Adrenal gland (tissue), 5 donors: ENCODE results near the gene WNT4.

ENCODE experiments used
- CTCF ChIP-seq, 6 experiments: fragments of 450-650 bp in 4 of 6; fragments of 200-600 bp in 2 of 6; sonication (generic) in 1 of 6; IDR thresholded peaks; 1 replicate in 5 of 6; 2 replicates in 1 of 6; pipeline versions ENCODE4 v1.5.1 to v1.8.0; 2016 to 2021; ENCODE audit warnings: antibody characterized with exemption in 6 of 6, mild to moderate bottlenecking in 2 of 6, moderate library complexity in 1 of 6
- POLR2A ChIP-seq, 2 donors: fragments of 450-650 bp; IDR thresholded peaks; one replicate each; pipeline ENCODE4 v1.6.1; 2017; ENCODE audit warnings: antibody characterized with exemption in 2 of 2, mild to moderate bottlenecking in 2 of 2, moderate library complexity in 1 of 2
- donor health status: DM: no; HTN: no; CAD: no.

- TF ChIP-seq POLR2A (IDR thresholded peaks at IDR 0.05) (no peak), CTCF (IDR thresholded peaks at IDR 0.05) (no peak)
Measured at GRCh38 chr1:22158654-22159053, 15.8 kb upstream of the WNT4 start.
